Measurements from ENCODE around the gene PRSS37. TPM values are rescaled to one million over a fixed set of nuclear protein-coding genes. Genes with fewer than 3 reads are reported as not detected.

Gene PRSS37
- total RNA-seq, 1 donor from 2014 or later, result not detected

GRCh38 chr7:141874787-141875186, 33.5 kb upstream of the PRSS37 start:
- H3K27me3 Mint-ChIP-seq (ENCODE audit: insufficient read depth, low read depth), result peaks cover 2% of the 10 kb centered on the region
- TF ChIP-seq CTCF (IDR thresholded peaks at IDR 0.05) (no peak), EZH2phosphoT487 (IDR thresholded peaks at IDR 0.05) (no peak), EZH2 (IDR thresholded peaks at IDR 0.05) (no peak)
- H3K4me1 Mint-ChIP-seq, result no peaks in the 10 kb centered on the region
- H3K27ac Mint-ChIP-seq, result no peak overlapping the region
- Histone ChIP-seq H3K4me3 (no peak overlapping the region), H3K9ac (no peak overlapping the region), H2AFZ (replicated peaks) (no peak overlapping the region), H3K4me1 (no peaks in the 10 kb centered on the region), H3F3A (ENCODE audit: low read depth) (no peaks in the 10 kb centered on the region), H3K4me2 (no peak overlapping the region), H3K27me3 (no peaks in the 10 kb centered on the region), H4K20me1 (ENCODE audit: low read depth) (no peaks in the 10 kb centered on the region), H3K27ac (no peak overlapping the region), H3K36me3 (no peaks in the 10 kb centered on the region), H3K9me3 (ENCODE audit: low read depth) (no peaks in the 10 kb centered on the region), H3K79me2 (ENCODE audit: low read depth) (no peaks in the 10 kb centered on the region)
- H3K4me3 Mint-ChIP-seq, result no peak overlapping the region
- no peaks in the 10 kb centered on the region for H3K36me3 Mint-ChIP-seq
- DNase-seq (ENCODE audit: low spot score), result no peak
- H3K9me3 Mint-ChIP-seq, result peaks cover 3% of the 10 kb centered on the region

GRCh38 chr7:141872931-141873330, 31.6 kb upstream of the PRSS37 start:
- Mint-ChIP-seq H3K4me1 (no peaks in the 10 kb centered on the region), H3K9me3 (peaks cover 3% of the 10 kb centered on the region), H3K27me3 (ENCODE audit: insufficient read depth, low read depth) (peaks cover 2% of the 10 kb centered on the region), H3K4me3 (no peak overlapping the region), H3K27ac (no peak overlapping the region), H3K36me3 (no peaks in the 10 kb centered on the region)
- Histone ChIP-seq H3K79me2 (ENCODE audit: low read depth) (no peaks in the 10 kb centered on the region), H3K4me2 (no peak overlapping the region), H3K4me3 (no peak overlapping the region), H3K9me3 (ENCODE audit: low read depth) (no peaks in the 10 kb centered on the region), H2AFZ (replicated peaks) (no peak overlapping the region), H3F3A (ENCODE audit: low read depth) (no peaks in the 10 kb centered on the region), H3K27ac (no peak overlapping the region), H4K20me1 (ENCODE audit: low read depth) (no peaks in the 10 kb centered on the region), H3K27me3 (no peaks in the 10 kb centered on the region), H3K36me3 (no peaks in the 10 kb centered on the region), H3K9ac (no peak overlapping the region), H3K4me1 (no peaks in the 10 kb centered on the region)
- no peak for TF ChIP-seq CTCF (IDR thresholded peaks at IDR 0.05)
- no peak for TF ChIP-seq EZH2 (IDR thresholded peaks at IDR 0.05)
- DNase-seq (ENCODE audit: low spot score), result no peak

GRCh38 chr7:141866974-141867373, 25.7 kb upstream of the PRSS37 start:
- H3K9me3 ChIP-seq (ENCODE audit: low read depth), result no peaks in the 10 kb centered on the region
- no peaks in the 10 kb centered on the region for H3K4me1 ChIP-seq
- H3K36me3 Mint-ChIP-seq, result no peaks in the 10 kb centered on the region
- no peak for TF ChIP-seq CTCF (IDR thresholded peaks at IDR 0.05)
- TF ChIP-seq EZH2phosphoT487 (IDR thresholded peaks at IDR 0.05), result no peak
- no peak for TF ChIP-seq EZH2 (IDR thresholded peaks at IDR 0.05)
- H3K27ac Mint-ChIP-seq, result no peak overlapping the region
- no peaks in the 10 kb centered on the region for H3K27me3 ChIP-seq
- H3K4me3 Mint-ChIP-seq, result no peak overlapping the region
- H3K4me3 ChIP-seq, result no peak overlapping the region
- no peaks in the 10 kb centered on the region for H3K36me3 ChIP-seq
- H3K9ac ChIP-seq, result no peak overlapping the region
- H3K27ac ChIP-seq, result no peak overlapping the region
- no peaks in the 10 kb centered on the region for H3K4me1 Mint-ChIP-seq
- no peak overlapping the region for H2AFZ ChIP-seq (replicated peaks)
- no peaks in the 10 kb centered on the region for H3F3A ChIP-seq (ENCODE audit: low read depth)
- H3K27me3 Mint-ChIP-seq (ENCODE audit: insufficient read depth, low read depth), result no peaks in the 10 kb centered on the region
- no peaks in the 10 kb centered on the region for H4K20me1 ChIP-seq (ENCODE audit: low read depth)
- no peak for DNase-seq (ENCODE audit: low spot score)
- H3K79me2 ChIP-seq (ENCODE audit: low read depth), result no peaks in the 10 kb centered on the region
- H3K4me2 ChIP-seq, result no peak overlapping the region
- peaks cover 3% of the 10 kb centered on the region for H3K9me3 Mint-ChIP-seq

Measured in neural progenitor cell (in vitro differentiated cells).